GM19023 (cell line): ENCODE results near the gene CDC42SE2.
"Not testable (repeated sequence)": the region's sequence is repeated elsewhere in the genome, so short reads cannot be mapped to it uniquely, and the experiment has no call there.

Experiments
- ATAC-seq: cut with Tn5 transposase; IDR thresholded peaks from one replicate; pipeline ENCODE4 v1.9.1; 2021; ENCODE audit warnings: mild to moderate bottlenecking, moderate library complexity; ENCODE audit not compliant: unreplicated experiment

CDC42SE2 gene

GRCh38 chr5:131277447-131277846 lies 13.6 kb downstream of the CDC42SE2 start:
- no peak for ATAC-seq

GRCh38 chr5:131277875-131278740 lies 14.3 kb downstream of the CDC42SE2 start:
- ATAC-seq: no peak

DNA sequence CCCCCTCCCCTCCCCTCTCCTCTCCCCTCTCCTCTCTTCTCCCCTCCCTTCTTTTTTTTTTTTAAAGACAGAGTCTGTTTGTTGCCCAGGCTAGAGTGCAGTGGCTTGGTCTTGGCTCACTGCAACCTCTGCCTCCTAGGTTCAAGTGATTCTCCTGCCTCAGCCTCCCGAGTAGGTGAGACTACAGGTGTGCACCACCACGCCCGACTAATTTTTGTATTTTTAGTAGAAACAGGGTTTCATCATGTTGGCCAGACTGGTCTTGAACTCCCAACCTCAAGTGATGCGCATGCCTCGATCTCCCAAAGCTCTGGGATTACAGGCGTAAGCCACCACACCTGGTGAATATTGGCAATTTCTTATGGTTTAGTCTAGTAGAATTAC lies 14.9 kb downstream of the CDC42SE2 start:
- ATAC-seq: not testable (repeated sequence)

- ATAC-seq: no peak
Measured at GRCh38 chr5:131279204-131279603, 15.4 kb downstream of the CDC42SE2 start.

GRCh38 chr5:131280417-131280816 lies 16.6 kb downstream of the CDC42SE2 start:
- ATAC-seq: no peak

DNA sequence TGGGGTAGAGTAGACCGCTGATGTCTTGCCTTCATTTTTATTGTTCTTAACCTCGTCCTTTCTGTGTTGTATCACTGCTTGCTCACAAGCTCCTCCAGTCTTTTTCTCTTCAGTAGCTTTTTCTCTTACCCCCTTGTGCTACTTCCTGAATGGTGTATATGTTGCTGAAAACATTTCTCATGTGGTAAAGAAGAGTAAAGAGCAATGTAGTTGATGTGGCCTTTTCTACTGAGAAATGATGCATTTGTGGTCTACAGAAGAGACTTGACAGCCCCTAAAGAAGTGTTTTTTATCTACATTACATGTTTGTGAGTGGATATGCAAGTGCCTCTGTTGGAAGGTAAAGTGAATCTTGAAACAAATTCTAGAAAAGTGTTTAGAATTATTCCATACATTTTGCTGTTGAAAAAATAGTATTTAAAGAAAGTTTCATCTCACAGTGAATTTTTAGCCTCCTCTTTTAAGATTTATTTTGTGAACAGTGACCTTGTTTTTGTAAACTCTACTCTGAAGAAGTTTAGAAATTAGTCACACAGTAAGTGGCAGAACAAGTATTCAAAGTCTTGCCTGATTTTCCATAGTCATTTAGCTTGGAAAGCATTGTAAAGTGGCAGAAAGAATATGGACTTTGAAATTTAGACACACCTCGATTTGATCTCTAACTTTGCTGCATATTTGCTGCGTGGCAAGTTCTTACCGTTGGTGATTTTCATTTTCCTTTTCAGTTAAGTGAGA lies 17.4 kb downstream of the CDC42SE2 start:
- ATAC-seq: peak; percentile 39

DNA sequence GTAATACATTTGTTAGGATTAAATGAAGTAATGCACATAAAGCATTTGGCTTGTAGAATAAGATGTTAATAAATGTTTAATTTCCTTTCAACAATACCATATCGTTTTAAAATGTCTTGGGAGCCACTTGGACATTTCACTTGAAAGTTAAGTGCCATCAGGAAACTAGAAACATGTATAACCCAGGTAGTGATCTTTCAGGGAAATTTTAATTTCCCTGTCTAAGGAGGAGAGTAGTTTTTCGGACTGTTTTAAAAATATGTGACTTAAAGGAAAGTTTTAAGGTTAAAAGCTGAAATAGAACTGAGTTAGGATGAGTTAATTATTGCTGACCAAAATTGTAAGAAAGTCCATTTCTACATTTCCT lies 18.0 kb downstream of the CDC42SE2 start:
- ATAC-seq: no peak

DNA sequence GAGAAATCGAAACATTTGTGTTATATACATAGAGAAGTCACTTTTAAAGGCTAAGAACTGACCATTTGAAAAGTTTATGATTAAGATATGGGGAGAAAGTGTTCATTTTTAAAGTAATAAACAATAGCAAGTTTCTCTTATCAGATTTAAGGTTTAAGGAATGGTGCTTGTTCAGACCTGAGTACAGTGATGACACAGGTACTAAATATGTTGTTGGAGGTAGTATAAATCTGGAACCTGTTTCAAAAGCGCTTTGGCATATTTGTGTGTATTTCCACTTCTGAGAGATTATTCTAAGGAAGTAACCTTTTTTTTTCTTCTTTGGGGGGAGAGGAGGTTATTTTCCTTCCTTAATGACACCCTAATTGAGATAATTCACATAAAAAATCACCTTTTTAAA lies 18.4 kb downstream of the CDC42SE2 start:
- ATAC-seq: no peak

- no peak for ATAC-seq
Measured at GRCh38 chr5:131285703-131286399, 22.0 kb downstream of the CDC42SE2 start.

- no peak for ATAC-seq
Measured at GRCh38 chr5:131286400-131286715, 22.5 kb downstream of the CDC42SE2 start.

DNA sequence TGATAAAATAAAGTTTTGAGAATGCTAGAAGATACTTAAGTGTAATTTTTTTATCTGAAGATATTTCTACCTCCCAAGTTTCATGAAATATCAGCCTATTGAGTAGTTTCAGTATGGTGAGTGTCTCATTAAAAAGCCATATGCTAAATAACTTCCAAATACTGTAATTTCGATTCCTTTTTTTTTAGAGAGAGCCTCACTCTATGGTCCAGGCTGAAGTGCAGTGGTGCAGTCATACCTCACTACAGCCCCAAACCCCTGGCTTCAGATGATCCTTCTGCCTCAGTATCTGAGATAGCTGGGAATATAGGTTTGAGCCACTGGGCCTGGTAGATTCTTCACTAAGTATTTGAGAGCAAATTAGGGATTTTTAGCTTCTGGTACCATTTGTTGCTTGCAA lies 24.5 kb downstream of the CDC42SE2 start:
- ATAC-seq: no peak

GRCh38 chr5:131289738-131290137 lies 25.9 kb downstream of the CDC42SE2 start:
- peak; percentile 46 for ATAC-seq

GRCh38 chr5:131296213-131296672 lies 32.4 kb downstream of the CDC42SE2 start:
- no peak for ATAC-seq

- no peak for ATAC-seq
Measured at GRCh38 chr5:131297886-131298285, 34.0 kb downstream of the CDC42SE2 start.

- no peak for ATAC-seq
Measured at GRCh38 chr5:131299465-131299864, 35.6 kb downstream of the CDC42SE2 start.

DNA sequence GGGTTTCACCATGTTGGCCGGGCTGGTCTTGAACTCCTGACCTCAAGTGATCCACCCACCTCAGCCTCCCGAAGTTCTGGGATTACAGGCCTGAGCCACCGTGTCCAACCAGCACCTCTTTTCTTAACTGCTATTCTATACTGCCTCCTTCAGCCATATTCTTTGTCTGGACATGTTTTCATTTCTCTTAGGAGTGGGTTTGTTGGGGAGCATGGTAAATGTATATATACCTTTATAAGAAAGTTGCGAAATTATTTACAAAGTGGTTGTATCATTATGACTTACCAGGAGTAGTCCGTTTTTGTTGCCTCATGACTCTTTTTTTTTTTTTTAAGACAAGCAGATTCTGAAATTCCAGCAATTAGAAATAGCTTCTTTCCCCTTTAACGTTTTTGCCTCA lies 38.7 kb downstream of the CDC42SE2 start:
- ATAC-seq: no peak

DNA sequence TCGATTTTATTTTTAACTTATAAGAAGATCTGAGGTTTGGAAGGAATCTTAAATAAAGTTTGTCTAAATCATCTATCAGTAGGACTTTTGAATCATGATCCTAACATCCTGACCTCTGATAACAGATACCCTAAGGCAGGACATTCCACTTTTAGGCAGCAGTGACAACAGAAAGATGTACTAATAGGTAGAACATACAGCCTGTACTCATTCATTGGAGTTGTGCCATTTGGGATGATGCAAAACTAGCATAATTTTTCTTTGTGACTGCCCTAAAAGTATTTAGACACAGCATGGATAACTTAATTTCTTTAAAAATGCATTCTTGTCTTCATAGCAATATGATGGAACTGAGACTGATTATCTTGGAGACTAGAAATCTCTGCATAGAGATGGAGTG lies 39.7 kb downstream of the CDC42SE2 start:
- no peak for ATAC-seq

DNA sequence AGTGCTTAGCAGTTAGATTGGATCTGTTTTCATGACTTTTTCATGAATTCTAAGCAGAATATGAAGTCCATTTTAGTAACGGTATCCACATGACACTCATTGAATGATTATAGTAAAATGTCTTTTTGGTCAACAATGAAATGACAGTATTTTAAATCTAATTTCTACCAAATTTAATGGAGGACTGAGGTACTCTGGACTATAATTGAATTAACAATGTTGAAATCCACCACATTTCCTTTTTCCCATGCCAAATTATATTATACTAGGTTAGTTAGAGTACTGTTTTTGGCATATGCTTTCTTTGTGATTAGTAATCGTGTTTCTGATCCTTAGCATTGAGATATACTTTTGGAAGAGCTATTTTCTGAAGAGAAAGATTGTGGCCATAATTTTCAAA lies 40.6 kb downstream of the CDC42SE2 start:
- ATAC-seq: no peak

DNA sequence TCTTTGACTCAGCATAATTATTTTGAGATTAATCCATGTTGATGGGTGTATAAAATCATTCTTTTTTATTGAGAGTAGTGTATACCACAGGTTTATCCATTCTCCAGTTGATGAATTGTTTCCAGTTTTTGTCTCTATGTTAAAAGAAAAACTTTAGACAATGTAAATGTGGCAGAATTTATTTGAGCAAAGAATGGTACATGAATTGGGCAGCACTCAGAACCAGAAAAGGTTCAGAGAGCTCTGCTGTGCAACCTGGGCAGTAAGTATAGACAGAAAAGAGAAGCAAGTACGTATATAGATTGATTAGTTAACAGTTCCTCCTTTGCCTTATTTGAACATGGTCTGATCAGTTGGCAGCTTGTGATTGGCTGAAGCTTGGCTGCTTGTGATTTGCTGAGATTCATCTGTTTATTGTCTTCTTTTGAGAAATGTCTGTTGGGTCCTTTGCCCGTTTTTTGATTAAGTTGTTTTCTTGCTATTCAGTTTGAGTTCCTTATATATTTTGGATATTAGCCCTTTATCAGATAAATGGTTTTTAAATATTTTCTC lies 41.4 kb downstream of the CDC42SE2 start:
- no peak for ATAC-seq

GRCh38 chr5:131305906-131306305 lies 42.1 kb downstream of the CDC42SE2 start:
- ATAC-seq: no peak

DNA sequence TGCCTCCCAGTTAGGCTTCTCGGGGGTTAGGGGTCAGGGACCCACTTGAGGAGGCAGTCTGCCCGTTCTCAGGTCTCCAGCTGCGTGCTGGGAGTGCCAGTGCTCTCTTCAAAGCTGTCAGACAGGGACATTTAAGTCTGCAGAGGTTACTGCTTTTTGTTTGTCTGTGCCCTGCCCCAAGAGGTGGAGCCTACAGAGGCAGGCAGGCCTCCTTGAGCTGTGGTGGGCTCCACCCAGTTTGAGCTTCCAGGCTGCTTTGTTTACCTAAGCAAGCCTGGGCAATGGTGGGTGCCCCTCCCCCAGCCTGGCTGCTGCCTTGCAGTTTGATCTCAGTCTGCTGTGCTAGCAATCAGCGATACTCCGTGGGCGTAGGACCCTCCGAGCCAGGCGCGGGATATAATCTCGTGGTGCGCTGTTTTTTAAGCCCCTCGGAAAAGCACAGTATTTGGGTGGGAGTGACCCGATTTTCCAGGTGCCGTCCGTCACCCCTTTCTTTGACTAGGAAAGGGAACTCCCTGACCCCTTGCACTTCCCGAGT lies 48.5 kb downstream of the CDC42SE2 start:
- not testable (repeated sequence) for ATAC-seq
